Glutamatergic neuron (in vitro differentiated cells): ENCODE data around the gene MYCL. TPM values are rescaled to one million over a fixed set of nuclear protein-coding genes. Genes with fewer than 3 reads are reported as not detected.

Experiments
- DNase-seq: peaks from one replicate; pipeline ENCODE4 v3.0.0; 2022
- H3K27ac Mint-ChIP-seq: one replicate; pipeline ENCODE4 v1.8.0; 2020; ENCODE audit warnings: mild to moderate bottlenecking, mixed read lengths, inconsistent platforms; ENCODE audit not compliant: unreplicated experiment
- H3K27me3 Mint-ChIP-seq: one replicate; pipeline ENCODE4 v1.8.0; 2020; ENCODE audit warnings: mild to moderate bottlenecking, moderate library complexity, mixed read lengths, inconsistent platforms; ENCODE audit not compliant: unreplicated experiment
- H3K36me3 Mint-ChIP-seq: one replicate; pipeline ENCODE4 v1.8.0; 2020; ENCODE audit warnings: mild to moderate bottlenecking, mixed read lengths, inconsistent platforms; ENCODE audit not compliant: unreplicated experiment
- H3K4me1 Mint-ChIP-seq: one replicate; pipeline ENCODE4 v1.8.0; 2020; ENCODE audit warnings: mild to moderate bottlenecking, low read depth, mixed read lengths, inconsistent platforms; ENCODE audit not compliant: unreplicated experiment
- H3K4me3 Mint-ChIP-seq: one replicate; pipeline ENCODE4 v1.8.0; 2020; ENCODE audit warnings: mild to moderate bottlenecking, mixed read lengths, inconsistent platforms; ENCODE audit not compliant: unreplicated experiment
- H3K9me3 Mint-ChIP-seq: one replicate; pipeline ENCODE4 v1.8.0; 2020; ENCODE audit warnings: mild to moderate bottlenecking, moderate library complexity, mixed read lengths, inconsistent platforms; ENCODE audit not compliant: unreplicated experiment
- total RNA-seq: library from RNA; stranded (reverse); fragmentation: NEBNext Ultra II Directional; extraction: Animal tissue kit (Norgen Biotek cat#: 25700); gene quantifications from one replicate; pipeline ENCODE4 v1.2.1, GENCODE V29; 2021; ENCODE audit not compliant: unreplicated experiment
- TF ChIP-seq, protein P1 (sequence below): fragments of 200-600 bp; sonication (generic); IDR thresholded peaks from one replicate; pipeline ENCODE4 v1.5.0; 2021; ENCODE audit not compliant: partially characterized antibody, unreplicated experiment

Gene MYCL
- total RNA-seq, 1 donor from 2014 or later = 97.7 TPM

DNA sequence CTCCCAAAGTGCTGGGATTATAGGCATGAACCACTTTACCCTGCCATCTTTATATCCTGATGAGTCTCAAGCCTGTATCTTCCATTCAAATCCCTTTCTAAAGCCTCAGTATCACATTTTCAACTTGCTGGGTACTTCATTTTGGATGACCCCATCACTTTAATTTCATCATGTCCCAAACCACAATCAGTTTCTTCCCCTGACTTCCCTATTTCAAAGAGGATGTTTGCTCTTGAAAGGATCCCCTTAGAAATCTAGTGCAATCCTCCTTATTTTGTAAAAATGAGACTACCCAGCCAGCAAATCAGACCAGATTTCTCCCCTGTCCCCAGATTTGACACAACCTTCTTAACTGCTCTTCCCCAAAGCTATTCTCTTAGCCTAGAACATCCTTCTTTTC is 11.4 kb downstream of the MYCL start:
- Mint-ChIP-seq H3K4me1 (peaks cover 29% of the 10 kb centered on the region), H3K36me3 (no peaks in the 10 kb centered on the region), H3K27ac (no peak overlapping the region), H3K4me3 (no peak overlapping the region), H3K27me3 (peaks cover 3% of the 10 kb centered on the region), H3K9me3 (no peaks in the 10 kb centered on the region)
- no peak for DNase-seq
- TF ChIP-seq, protein P1, sequence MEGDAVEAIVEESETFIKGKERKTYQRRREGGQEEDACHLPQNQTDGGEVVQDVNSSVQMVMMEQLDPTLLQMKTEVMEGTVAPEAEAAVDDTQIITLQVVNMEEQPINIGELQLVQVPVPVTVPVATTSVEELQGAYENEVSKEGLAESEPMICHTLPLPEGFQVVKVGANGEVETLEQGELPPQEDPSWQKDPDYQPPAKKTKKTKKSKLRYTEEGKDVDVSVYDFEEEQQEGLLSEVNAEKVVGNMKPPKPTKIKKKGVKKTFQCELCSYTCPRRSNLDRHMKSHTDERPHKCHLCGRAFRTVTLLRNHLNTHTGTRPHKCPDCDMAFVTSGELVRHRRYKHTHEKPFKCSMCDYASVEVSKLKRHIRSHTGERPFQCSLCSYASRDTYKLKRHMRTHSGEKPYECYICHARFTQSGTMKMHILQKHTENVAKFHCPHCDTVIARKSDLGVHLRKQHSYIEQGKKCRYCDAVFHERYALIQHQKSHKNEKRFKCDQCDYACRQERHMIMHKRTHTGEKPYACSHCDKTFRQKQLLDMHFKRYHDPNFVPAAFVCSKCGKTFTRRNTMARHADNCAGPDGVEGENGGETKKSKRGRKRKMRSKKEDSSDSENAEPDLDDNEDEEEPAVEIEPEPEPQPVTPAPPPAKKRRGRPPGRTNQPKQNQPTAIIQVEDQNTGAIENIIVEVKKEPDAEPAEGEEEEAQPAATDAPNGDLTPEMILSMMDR = no peak

DNA sequence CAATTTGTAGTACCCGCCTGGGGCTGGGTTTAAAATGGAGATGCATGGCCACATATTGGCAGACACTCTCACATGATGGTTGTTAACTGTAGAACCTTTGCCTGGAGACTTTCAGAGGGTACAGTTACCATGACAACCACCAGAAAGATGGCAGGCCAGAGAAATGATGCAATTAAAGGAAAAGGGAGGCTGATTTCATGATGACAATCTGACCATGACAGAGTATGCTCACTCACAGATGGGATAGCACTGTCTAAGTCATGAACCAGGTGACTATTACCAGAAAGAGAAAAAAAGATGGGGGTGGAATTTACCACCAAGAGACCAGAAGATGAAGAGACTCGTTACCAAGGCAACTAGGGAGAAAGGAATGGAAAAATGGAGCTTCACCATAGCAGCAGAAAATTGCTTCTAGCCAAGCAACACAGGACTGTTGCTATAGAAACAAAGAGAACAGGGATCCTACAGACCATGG is 14.9 kb downstream of the MYCL start:
- Mint-ChIP-seq H3K27me3 (peaks cover 3% of the 10 kb centered on the region), H3K27ac (no peak overlapping the region), H3K9me3 (peaks cover 1% of the 10 kb centered on the region), H3K36me3 (no peaks in the 10 kb centered on the region), H3K4me1 (peaks cover 10% of the 10 kb centered on the region), H3K4me3 (no peak overlapping the region)
- DNase-seq = no peak
- TF ChIP-seq, protein P1 = no peak

DNA sequence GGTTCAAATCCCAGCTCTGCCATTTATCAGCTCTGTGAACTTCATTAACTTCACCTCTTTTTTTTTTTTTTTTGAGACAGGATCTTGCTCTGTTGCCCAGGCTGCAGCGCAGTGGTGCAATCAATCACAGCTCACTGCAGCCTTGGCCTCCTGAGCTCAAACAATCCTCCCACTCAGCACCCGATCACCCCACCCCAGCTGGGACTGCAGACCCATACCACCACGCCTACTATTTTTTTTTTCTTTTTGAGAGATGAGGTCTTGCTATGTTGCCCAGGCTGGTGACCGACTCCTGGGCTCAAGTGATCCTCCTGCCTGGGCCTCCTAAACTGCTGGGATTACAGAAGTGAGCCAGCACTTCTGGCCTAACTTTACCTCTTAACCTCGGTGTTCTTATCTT is 16.2 kb downstream of the MYCL start:
- no peak for DNase-seq
- Mint-ChIP-seq H3K4me1 (peaks cover 16% of the 10 kb centered on the region), H3K36me3 (no peaks in the 10 kb centered on the region), H3K4me3 (no peak overlapping the region), H3K9me3 (peaks cover 1% of the 10 kb centered on the region), H3K27ac (no peak overlapping the region), H3K27me3 (peaks cover 5% of the 10 kb centered on the region)
- TF ChIP-seq, protein P1 = no peak

DNA sequence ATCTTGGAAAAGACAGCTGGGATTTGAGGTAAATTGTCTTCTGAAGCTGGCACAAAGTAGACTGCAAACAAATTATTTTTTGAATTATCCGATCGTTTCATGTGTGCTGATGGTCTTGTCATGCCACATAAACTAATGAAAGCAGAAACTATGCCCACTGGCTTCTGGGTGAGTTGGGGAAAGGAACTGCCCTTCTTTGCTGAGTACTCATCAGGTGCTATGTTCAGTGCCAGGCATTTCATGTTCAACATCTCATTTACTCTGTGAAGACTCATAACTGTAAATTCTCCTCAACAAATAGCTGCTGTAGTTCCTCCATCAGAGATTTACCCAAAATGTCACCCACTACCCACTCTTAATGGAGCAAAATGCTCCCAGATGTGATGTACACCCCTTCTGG is 19.6 kb downstream of the MYCL start:
- TF ChIP-seq, protein P1 = no peak
- peak overlapping the region; percentile 93 for H3K4me3 Mint-ChIP-seq
- H3K27ac Mint-ChIP-seq = peak overlapping the region; percentile 89
- no peak for DNase-seq
- no peaks in the 10 kb centered on the region for H3K36me3 Mint-ChIP-seq
- H3K9me3 Mint-ChIP-seq = peaks cover 1% of the 10 kb centered on the region
- H3K4me1 Mint-ChIP-seq = peaks cover 16% of the 10 kb centered on the region
- H3K27me3 Mint-ChIP-seq = peaks cover 2% of the 10 kb centered on the region

DNA sequence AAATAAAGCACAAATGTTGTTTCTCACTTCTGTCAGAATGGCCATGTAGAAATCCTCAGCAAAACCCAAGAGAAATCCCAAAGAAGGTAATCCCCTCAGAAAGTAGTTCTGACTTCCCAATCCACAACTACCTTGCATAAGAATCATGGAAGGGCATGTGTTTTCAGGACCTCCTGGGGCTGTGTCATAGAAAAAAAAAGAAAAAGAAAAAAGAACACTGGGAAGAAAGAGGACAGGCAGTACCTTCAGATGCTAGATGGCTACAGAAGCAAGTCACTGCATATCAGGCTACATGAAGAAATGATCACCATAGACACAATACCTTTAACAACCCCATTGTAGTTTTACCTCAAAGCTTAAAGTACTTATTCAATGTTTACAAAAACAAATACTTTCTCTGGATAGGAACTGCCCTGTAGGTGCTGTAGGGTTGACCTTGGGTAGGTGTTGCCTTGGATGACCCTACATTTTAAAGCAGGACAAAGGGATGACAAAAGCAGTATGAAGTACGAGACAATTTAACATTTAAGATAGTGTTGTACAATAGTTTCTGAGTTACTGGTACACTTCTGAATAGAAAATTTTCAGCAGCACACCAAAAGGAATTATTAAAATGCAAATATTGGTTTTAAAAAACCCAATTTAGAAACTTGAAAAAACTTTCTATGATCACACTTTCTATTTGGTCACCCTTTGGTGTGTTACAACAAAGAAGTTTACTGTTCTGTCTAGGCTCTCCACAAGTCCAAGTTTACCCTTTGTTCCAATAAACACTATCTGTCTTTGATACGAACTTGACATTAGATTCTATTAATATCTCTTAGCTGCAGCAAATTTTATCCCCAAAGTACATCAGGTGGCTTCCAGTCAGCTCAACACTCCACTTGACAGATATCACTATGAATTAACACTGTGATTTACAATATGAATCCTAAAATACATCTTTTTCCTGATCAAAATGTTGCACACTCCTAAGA is 23.4 kb downstream of the MYCL start:
- H3K9me3 Mint-ChIP-seq = no peaks in the 10 kb centered on the region
- H3K4me3 Mint-ChIP-seq = no peak overlapping the region
- no peak for DNase-seq
- H3K27ac Mint-ChIP-seq = no peak overlapping the region
- H3K36me3 Mint-ChIP-seq = no peaks in the 10 kb centered on the region
- TF ChIP-seq, protein P1 = no peak
- H3K27me3 Mint-ChIP-seq = peaks cover 2% of the 10 kb centered on the region
- peaks cover 16% of the 10 kb centered on the region for H3K4me1 Mint-ChIP-seq
